NB4 (cell line): ENCODE data around the gene SNRNP200.

Experiments used
- CTCF ChIP-seq: IDR thresholded peaks from one replicate; pipeline ENCODE4 v1.5.1; 2012; ENCODE audit warnings: low read depth, low read length
- POLR2A ChIP-seq: IDR thresholded peaks from 2 replicates; pipeline ENCODE4 v1.6.1; 2011; ENCODE audit warnings: mild to moderate bottlenecking; ENCODE audit not compliant: insufficient read length; ENCODE audit errors: extremely low read depth

DNA sequence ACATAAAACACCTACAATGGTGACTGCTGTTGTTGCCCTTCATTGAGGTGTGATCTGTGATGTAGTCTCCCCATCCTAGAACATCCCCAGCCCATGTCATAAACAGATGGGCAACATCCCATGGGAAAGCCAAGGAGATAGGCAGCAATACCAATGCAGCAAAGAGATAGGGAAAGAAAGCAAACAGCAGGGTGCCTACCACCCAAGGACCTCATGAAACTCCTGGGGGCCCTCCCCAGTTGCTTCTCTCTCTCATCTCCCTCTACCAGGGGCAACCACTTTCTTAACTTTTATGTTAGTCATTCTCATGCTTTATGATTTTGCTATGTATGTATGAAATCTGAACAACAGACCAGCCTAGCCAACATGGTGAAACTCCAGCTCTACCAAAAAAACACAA lies 11.7 kb upstream of the SNRNP200 start:
- TF ChIP-seq CTCF, result no peak
- no peak for TF ChIP-seq POLR2A
